ENCODE measurements around the gene ANKRD52.
"Not testable (repeated sequence)": the region's sequence is repeated elsewhere in the genome, so short reads cannot be mapped to it uniquely, and the experiment has no call there.

ANKRD52 gene

GRCh38 chr12:56202366-56202765 lies 55.8 kb downstream of the ANKRD52 start:
- Histone ChIP-seq H3K4me2 (ENCODE audit: low read depth, low read length, poor library complexity, severe bottlenecking) (no peak overlapping the region), H3K9me2 (replicated peaks; ENCODE audit: insufficient read depth, low read length) (no peaks in the 10 kb centered on the region), H4K20me1 (ENCODE audit: low read depth, low read length) (no peaks in the 10 kb centered on the region), H3K9ac (ENCODE audit: low read length) (no peak overlapping the region), H3K4me3 (ENCODE audit: insufficient read depth, low read length, poor library complexity, severe bottlenecking) (no peak overlapping the region), H3F3A (ENCODE audit: insufficient read depth) (peaks cover 10% of the 10 kb centered on the region; the same call in 1 of the 2 replicates), H3K27ac (ENCODE audit: low read depth, low read length) (no peak overlapping the region), H3K9me3 (ENCODE audit: insufficient read depth, low read length) (no peaks in the 10 kb centered on the region), H3K36me3 (ENCODE audit: low read length) (peaks cover 6% of the 10 kb centered on the region; the same call in 1 of the 2 replicates), H3K79me2 (ENCODE audit: insufficient read depth, low read length) (no peaks in the 10 kb centered on the region), H2AFZ (ENCODE audit: low read depth, low read length, severe bottlenecking) (no peak overlapping the region), H3K27me3 (ENCODE audit: low read length) (no peaks in the 10 kb centered on the region)
- TF ChIP-seq CTCF (IDR thresholded peaks at IDR 0.05; ENCODE audit: insufficient read depth, low read length, poor library complexity, severe bottlenecking), result no peak
- no peak for TF ChIP-seq EZH2phosphoT487 (conservative IDR thresholded peaks at IDR 0.05; ENCODE audit: low read length)

GRCh38 chr12:56198836-56199235 lies 59.3 kb downstream of the ANKRD52 start:
- no peak overlapping the region for H3K9ac ChIP-seq (ENCODE audit: low read length)
- no peaks in the 10 kb centered on the region for H3K9me2 ChIP-seq (replicated peaks; ENCODE audit: insufficient read depth, low read length)
- peaks cover 7% of the 10 kb centered on the region; the same call in 1 of the 2 replicates for H3F3A ChIP-seq (ENCODE audit: insufficient read depth)
- H3K4me3 ChIP-seq (ENCODE audit: insufficient read depth, low read length, poor library complexity, severe bottlenecking), result no peak overlapping the region
- H3K27me3 ChIP-seq (ENCODE audit: low read length), result no peaks in the 10 kb centered on the region
- H3K9me3 ChIP-seq (ENCODE audit: insufficient read depth, low read length), result no peaks in the 10 kb centered on the region
- no peaks in the 10 kb centered on the region for H4K20me1 ChIP-seq (ENCODE audit: low read depth, low read length)
- no peak overlapping the region for H2AFZ ChIP-seq (ENCODE audit: low read depth, low read length, severe bottlenecking)
- TF ChIP-seq CTCF (IDR thresholded peaks at IDR 0.05; ENCODE audit: insufficient read depth, low read length, poor library complexity, severe bottlenecking) (no peak), EZH2phosphoT487 (conservative IDR thresholded peaks at IDR 0.05; ENCODE audit: low read length) (no peak)
- H3K36me3 ChIP-seq (ENCODE audit: low read length), result no peaks in the 10 kb centered on the region
- H3K79me2 ChIP-seq (ENCODE audit: insufficient read depth, low read length), result no peaks in the 10 kb centered on the region
- no peak overlapping the region for H3K27ac ChIP-seq (ENCODE audit: low read depth, low read length)
- H3K4me2 ChIP-seq (ENCODE audit: low read depth, low read length, poor library complexity, severe bottlenecking), result no peak overlapping the region

- TF ChIP-seq CTCF (IDR thresholded peaks at IDR 0.05; ENCODE audit: insufficient read depth, low read length, poor library complexity, severe bottlenecking) (no peak), EZH2phosphoT487 (conservative IDR thresholded peaks at IDR 0.05; ENCODE audit: low read length) (no peak)
- H3F3A ChIP-seq (ENCODE audit: insufficient read depth), result peaks cover 7% of the 10 kb centered on the region; the same call in 1 of the 2 replicates
- H2AFZ ChIP-seq (ENCODE audit: low read depth, low read length, severe bottlenecking), result no peak overlapping the region
- H3K79me2 ChIP-seq (ENCODE audit: insufficient read depth, low read length), result no peaks in the 10 kb centered on the region
- H3K9me3 ChIP-seq (ENCODE audit: insufficient read depth, low read length), result no peaks in the 10 kb centered on the region
- H3K9ac ChIP-seq (ENCODE audit: low read length), result no peak overlapping the region
- no peaks in the 10 kb centered on the region for H3K36me3 ChIP-seq (ENCODE audit: low read length)
- no peaks in the 10 kb centered on the region for H3K27me3 ChIP-seq (ENCODE audit: low read length)
- H3K4me3 ChIP-seq (ENCODE audit: insufficient read depth, low read length, poor library complexity, severe bottlenecking), result no peak overlapping the region
- H4K20me1 ChIP-seq (ENCODE audit: low read depth, low read length), result no peaks in the 10 kb centered on the region
- no peaks in the 10 kb centered on the region for H3K9me2 ChIP-seq (replicated peaks; ENCODE audit: insufficient read depth, low read length)
- H3K27ac ChIP-seq (ENCODE audit: low read depth, low read length), result no peak overlapping the region
- H3K4me2 ChIP-seq (ENCODE audit: low read depth, low read length, poor library complexity, severe bottlenecking), result no peak overlapping the region
Measured at GRCh38 chr12:56197921-56198635, 60.1 kb downstream of the ANKRD52 start.

GRCh38 chr12:56196818-56197550 lies 61.2 kb downstream of the ANKRD52 start:
- H3K9ac ChIP-seq (ENCODE audit: low read length); H3K9me2 ChIP-seq (replicated peaks; ENCODE audit: insufficient read depth, low read length); H4K20me1 ChIP-seq (ENCODE audit: low read depth, low read length); H3K4me2 ChIP-seq (ENCODE audit: low read depth, low read length, poor library complexity, severe bottlenecking); H2AFZ ChIP-seq (ENCODE audit: low read depth, low read length, severe bottlenecking); H3K9me3 ChIP-seq (ENCODE audit: insufficient read depth, low read length); H3K4me3 ChIP-seq (ENCODE audit: insufficient read depth, low read length, poor library complexity, severe bottlenecking); H3K27ac ChIP-seq (ENCODE audit: low read depth, low read length); H3K27me3 ChIP-seq (ENCODE audit: low read length); H3K79me2 ChIP-seq (ENCODE audit: insufficient read depth, low read length); H3K36me3 ChIP-seq (ENCODE audit: low read length): not testable (repeated sequence)
- peaks cover 10% of the 10 kb centered on the region; the same call in 1 of the 2 replicates for H3F3A ChIP-seq (ENCODE audit: insufficient read depth)

Data from SU-DHL-6 (cell line).